AG09309 (cell line): Measurements from ENCODE around the gene KCNB1.

ENCODE experiments used
- DNase-seq: peaks from one replicate; pipeline ENCODE4 v3.0.0-alpha.2; 2010; ENCODE audit warnings: low read depth
- H3K4me3 ChIP-seq: 2 replicates; pipeline ENCODE4 v1.5.1; 2011; ENCODE audit warnings: mild to moderate bottlenecking, low read depth, low read length, moderate library complexity; ENCODE audit not compliant: control insufficient read depth
- TF ChIP-seq, protein P1 (sequence below): IDR thresholded peaks from 2 replicates; pipeline ENCODE4 v1.5.1; 2011; ENCODE audit warnings: mild to moderate bottlenecking, low read depth, low read length, inconsistent platforms; ENCODE audit not compliant: insufficient read depth, control insufficient read depth; ENCODE audit errors: missing control alignments

KCNB1 gene

GRCh38 chr20:49324306-49324705 is 158.2 kb downstream of the KCNB1 start:
- no peak overlapping the region for H3K4me3 ChIP-seq
- TF ChIP-seq, protein P1, sequence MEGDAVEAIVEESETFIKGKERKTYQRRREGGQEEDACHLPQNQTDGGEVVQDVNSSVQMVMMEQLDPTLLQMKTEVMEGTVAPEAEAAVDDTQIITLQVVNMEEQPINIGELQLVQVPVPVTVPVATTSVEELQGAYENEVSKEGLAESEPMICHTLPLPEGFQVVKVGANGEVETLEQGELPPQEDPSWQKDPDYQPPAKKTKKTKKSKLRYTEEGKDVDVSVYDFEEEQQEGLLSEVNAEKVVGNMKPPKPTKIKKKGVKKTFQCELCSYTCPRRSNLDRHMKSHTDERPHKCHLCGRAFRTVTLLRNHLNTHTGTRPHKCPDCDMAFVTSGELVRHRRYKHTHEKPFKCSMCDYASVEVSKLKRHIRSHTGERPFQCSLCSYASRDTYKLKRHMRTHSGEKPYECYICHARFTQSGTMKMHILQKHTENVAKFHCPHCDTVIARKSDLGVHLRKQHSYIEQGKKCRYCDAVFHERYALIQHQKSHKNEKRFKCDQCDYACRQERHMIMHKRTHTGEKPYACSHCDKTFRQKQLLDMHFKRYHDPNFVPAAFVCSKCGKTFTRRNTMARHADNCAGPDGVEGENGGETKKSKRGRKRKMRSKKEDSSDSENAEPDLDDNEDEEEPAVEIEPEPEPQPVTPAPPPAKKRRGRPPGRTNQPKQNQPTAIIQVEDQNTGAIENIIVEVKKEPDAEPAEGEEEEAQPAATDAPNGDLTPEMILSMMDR, result no peak
- DNase-seq, result no peak

DNA sequence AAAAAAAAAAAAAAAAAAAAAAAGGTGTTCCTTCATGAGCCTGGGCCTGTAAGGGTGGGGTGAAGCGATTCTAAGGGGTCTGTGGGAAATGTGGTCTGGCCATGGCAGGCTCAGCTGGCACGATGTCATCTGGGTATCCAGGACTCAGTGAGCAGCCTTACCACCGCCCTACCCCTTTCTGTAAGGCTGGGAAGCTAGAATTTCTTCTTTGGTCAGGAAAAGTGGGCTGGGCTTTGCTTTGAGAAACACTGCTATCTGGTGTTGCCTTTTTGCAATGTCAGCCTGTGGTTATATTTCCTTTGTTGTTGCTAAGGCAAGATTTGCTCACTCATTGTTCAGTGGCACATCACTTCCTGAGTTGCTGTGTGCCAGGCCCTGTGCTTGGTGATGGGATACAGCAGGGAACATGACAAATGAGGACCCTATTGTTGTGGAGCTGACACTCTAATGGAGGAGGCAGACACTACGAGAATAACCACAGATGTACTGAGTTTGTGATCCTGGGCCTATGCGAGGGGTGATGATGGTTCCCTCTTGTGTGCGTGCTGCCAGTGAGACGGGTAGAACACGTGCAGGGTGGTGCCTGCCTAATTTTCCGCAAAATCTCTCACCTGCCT is 158.7 kb downstream of the KCNB1 start:
- TF ChIP-seq, protein P1, result peak; percentile 53
- no peak overlapping the region for H3K4me3 ChIP-seq
- DNase-seq, result peak; percentile 57

DNA sequence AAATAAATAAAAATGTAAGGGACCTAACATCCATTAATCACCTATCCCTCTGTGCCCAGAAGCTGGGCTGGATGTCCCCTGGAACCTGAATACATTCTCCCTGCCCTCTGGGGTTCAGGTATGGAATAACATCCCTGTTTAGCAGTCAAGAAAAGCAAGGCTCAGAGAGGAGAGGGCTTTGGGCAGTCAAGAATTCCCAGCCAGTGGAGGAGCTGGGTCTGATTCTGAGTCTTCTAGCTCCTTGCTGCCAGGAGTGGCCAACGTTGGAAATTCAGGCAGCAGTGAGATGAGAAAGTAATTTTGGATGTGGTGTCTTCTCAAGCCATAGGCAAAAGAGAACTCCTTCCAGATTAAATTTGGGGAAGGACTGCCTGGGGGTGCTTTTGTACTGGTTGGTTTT is 162.0 kb downstream of the KCNB1 start:
- TF ChIP-seq, protein P1, result peak; percentile 59
- DNase-seq, result no peak
- H3K4me3 ChIP-seq, result no peak overlapping the region

- TF ChIP-seq, protein P1, result no peak
- DNase-seq, result no peak
- no peak overlapping the region for H3K4me3 ChIP-seq
Observed at GRCh38 chr20:49319208-49319809, 163.2 kb downstream of the KCNB1 start.

DNA sequence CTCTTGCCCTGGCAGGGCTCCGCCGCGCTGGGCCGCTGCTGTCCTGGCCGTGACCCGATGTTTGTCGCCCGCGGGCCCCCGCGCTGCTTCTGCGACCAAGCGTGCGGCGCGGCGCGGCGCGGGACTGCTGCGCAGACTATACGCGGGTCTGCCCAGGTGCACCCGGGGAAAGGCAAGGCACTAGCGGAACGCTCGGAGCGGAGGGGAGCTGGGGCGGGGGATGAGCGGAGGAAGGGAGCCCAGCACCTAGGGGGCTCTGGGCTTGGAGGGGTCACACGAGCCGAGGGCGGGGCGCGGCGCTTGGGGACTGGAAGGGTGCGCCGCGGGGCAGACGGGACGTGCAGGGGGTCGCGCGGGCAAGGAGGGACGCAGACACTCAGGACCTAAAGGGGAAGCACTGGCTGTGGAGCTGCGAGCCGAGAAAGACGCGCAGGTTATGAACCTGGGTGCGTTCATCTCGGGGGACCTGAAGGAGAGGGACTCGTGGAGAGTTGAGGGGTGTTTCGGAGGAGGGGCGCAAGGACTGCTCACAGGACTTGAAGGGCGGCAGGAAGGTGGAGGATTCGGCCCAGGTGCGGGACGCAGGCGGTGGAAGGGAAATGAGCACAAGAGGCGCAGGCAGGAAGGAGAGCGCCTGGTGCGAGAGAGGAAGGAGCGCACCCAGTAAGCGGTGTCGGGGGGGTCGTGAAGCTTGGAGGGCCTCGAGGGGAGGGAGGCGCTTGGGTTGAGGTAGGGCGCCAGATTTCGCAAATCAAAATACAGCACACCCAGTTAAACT is 163.8 kb downstream of the KCNB1 start:
- DNase-seq, result no peak
- TF ChIP-seq, protein P1, result no peak
- H3K4me3 ChIP-seq, result no peak overlapping the region

- TF ChIP-seq, protein P1, result no peak
- H3K4me3 ChIP-seq, result no peak overlapping the region
Observed at GRCh38 chr20:49318091-49318429, 164.4 kb downstream of the KCNB1 start.

More at GRCh38 chr20:49318091-49318429, 164.4 kb downstream of the KCNB1 start:
- DNase-seq, result no peak
